Breast epithelium (tissue), 4 donors: Measurements from ENCODE around the gene TMEM144. TPM values are rescaled to one million over a fixed set of nuclear protein-coding genes. Genes with fewer than 3 reads are reported as not detected.

Experiments
- DNase-seq, 2 donors: peaks; one replicate each; pipeline ENCODE4 v3.0.0-alpha.2; 2019; ENCODE audit warnings: low spot score in 2 of 2
- H3K27ac ChIP-seq, 2 donors: fragments of 200-600 bp; sonication (generic) in 1 of 2; one replicate each; pipeline ENCODE4 v1.5.1; 2016 to 2019; ENCODE audit warnings: mild to moderate bottlenecking in 1 of 2
- H3K27me3 ChIP-seq, 2 donors: fragments of 200-600 bp; sonication (generic) in 1 of 2; one replicate each; pipeline versions ENCODE4 v1.5.1 to v1.6.0; 2017 to 2019; ENCODE audit warnings: control low read depth in 1 of 2, mild to moderate bottlenecking in 1 of 2
- H3K36me3 ChIP-seq: fragments of 200-600 bp; one replicate; pipeline ENCODE4 v1.5.1; 2019
- H3K4me1 ChIP-seq, 2 donors: fragments of 200-600 bp; sonication (generic); one replicate each; pipeline ENCODE4 v1.5.1; 2016 to 2019; ENCODE audit warnings: control low read depth in 1 of 2
- H3K4me3 ChIP-seq, 3 donors: fragments of 200-600 bp; sonication (generic); 1 replicate in 2 of 3; 2 replicates in 1 of 3; pipeline ENCODE4 v1.5.1; 2016 to 2019; ENCODE audit warnings: mild to moderate bottlenecking in 3 of 3, moderate library complexity in 2 of 3
- H3K9me3 ChIP-seq, 2 donors: fragments of 200-600 bp; sonication (generic) in 1 of 2; one replicate each; pipeline ENCODE4 v1.5.1; 2016 to 2019; ENCODE audit warnings: control low read depth in 1 of 2
- POLR2A ChIP-seq: fragments of 450-650 bp; IDR thresholded peaks from one replicate; pipeline ENCODE4 v1.6.1; 2016; ENCODE audit warnings: antibody characterized with exemption, mild to moderate bottlenecking, moderate library complexity
- POLR2AphosphoS5 ChIP-seq, 3 donors: sonication (generic); formaldehyde crosslinking; IDR thresholded peaks; one replicate each; pipeline ENCODE4 v1.6.1; 2017; ENCODE audit warnings: antibody characterized with exemption in 3 of 3
- intact Hi-C: fragments of 100-400 bp; cut with DNase I; formaldehyde crosslinking; loops from one replicate; pipeline ENCODE4 v1.15.1; 2023; ENCODE audit warnings: low total_unique reads
- total RNA-seq, 3 donors: library from RNA; depleted of rRNA; stranded (reverse); fragments of >200 nt; gene quantifications; one replicate each; pipeline ENCODE4 v1.1.0, GENCODE V29; 2016
- TF ChIP-seq, protein P1 (sequence below), 3 donors: fragments of 450-650 bp; IDR thresholded peaks; one replicate each; pipeline ENCODE4 v1.5.1; 2016 to 2017; ENCODE audit warnings: antibody characterized with exemption in 3 of 3, mild to moderate bottlenecking in 3 of 3, moderate library complexity in 3 of 3

TMEM144 gene
- total RNA-seq, 3 donors from 2014 or later: 14.7 to 50.1 (median 44.2) TPM

DNA sequence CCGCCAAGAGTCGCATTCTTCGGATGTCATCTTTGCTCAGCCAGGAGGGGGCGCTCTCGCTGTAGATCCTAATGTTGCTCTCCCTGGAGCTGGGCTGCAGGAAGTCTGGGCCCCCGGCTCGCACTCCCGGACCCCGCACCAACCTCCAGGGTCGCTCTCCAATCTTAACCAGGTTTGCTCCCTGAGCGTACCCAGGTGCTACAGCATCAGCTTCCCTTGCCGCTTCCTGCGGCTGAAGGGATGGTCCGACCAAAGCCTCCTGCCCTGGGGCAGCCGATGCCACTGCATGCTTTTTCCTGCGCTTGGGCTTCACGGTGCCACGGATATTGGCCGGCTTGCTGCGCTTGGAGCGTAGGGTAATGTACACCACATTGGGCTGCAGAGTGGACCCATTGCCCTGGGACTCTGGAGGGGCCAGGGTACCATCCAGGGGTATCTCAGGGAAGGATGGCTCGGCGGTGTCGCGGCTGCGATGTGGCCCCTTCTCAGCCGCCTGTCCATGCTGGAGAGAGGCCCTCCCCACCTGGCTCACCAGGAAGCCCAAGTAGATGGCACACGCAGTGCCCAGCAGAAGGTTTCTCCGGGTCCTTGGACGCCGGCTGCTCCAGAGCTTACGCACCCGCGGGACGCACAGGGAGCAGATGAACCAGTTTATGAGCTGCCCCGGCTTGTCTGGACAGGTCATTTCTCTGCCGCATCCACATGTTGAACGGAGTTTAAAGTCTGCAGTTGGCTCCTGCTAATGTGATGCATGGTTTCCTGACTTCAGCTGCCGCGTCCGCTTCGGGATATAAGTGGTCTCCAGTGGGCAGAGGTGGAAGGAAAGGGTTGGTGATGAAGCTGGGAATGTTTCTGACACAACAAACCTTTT is 39.4 kb upstream of the TMEM144 start:
- H3K4me3 ChIP-seq: peak overlapping the region; percentile 51 to 81 (median 64)
- peak overlapping the region; percentile 88 to 94 for H3K27ac ChIP-seq
- H3K27me3 ChIP-seq: no peaks in the 10 kb centered on the region
- intact Hi-C loops: loop anchor here (10.0 kb wide), 1 partner anchor 176 kb away; no protein-coding TSS in a partner anchor
- H3K4me1 ChIP-seq: peaks cover 0 to 5% of the 10 kb centered on the region in 2 donors
- peak; percentile 57 to 75 for DNase-seq
- no peaks in the 10 kb centered on the region for H3K9me3 ChIP-seq
- H3K36me3 ChIP-seq: no peaks in the 10 kb centered on the region
- TF ChIP-seq POLR2AphosphoS5 (IDR thresholded peaks at IDR 0.05) (peak; percentile 3 to 47 (median 9)), POLR2A (no peak)
- TF ChIP-seq, protein P1, sequence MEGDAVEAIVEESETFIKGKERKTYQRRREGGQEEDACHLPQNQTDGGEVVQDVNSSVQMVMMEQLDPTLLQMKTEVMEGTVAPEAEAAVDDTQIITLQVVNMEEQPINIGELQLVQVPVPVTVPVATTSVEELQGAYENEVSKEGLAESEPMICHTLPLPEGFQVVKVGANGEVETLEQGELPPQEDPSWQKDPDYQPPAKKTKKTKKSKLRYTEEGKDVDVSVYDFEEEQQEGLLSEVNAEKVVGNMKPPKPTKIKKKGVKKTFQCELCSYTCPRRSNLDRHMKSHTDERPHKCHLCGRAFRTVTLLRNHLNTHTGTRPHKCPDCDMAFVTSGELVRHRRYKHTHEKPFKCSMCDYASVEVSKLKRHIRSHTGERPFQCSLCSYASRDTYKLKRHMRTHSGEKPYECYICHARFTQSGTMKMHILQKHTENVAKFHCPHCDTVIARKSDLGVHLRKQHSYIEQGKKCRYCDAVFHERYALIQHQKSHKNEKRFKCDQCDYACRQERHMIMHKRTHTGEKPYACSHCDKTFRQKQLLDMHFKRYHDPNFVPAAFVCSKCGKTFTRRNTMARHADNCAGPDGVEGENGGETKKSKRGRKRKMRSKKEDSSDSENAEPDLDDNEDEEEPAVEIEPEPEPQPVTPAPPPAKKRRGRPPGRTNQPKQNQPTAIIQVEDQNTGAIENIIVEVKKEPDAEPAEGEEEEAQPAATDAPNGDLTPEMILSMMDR (IDR thresholded peaks at IDR 0.05): peak; percentile 50 to 76 (median 72)

DNA sequence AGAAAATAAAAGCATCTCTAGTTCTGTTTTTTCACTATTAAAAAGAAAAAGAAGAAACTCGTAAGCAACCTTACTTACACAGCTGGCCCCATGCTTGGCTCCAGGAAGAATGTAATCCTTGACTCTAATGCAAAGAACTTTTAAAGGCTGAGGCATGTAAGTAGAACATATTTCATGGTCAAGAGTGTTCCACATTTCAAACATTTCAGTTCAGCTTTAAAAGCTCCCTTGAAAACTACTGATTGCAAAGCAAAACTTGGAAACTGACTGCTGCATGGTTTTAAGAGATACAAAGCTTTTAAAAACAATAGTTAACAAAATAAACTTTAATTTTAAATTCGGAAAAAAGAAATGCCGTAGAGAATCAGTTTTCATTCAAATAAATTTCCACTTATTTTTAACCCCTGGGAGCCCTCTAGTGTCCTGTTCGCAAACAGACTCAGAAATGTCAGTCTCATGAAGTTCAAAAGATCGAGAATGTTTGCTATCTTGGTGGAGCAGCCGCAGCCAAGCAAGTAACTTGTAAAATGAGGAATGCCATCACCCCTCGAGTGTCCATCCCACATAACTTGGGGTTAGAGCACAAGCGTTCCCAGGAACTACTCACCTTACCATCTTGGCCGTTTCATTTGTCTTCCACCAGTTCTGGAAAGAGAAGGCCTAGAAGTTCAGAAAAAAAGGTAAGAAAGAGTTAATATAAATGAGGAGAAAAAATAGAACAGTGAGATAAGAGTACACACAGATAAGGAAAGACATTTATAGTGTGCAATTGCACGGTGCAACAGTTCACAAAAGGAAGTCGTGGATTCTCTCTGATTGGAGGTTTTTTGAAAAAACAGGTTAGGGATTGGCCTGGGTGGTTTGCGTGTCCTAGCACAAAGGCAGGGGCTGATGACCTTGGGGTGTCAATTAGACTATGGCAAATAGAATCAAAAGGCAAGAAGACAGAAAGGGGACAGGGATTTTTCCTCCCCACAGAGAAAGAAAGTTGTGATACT is 37.7 kb upstream of the TMEM144 start, which contains the start of gene GASK1B:
GASK1B (minus strand) TSS at position 765 of the 998 bp plus-strand sequence. CDS start 1,650 bp downstream, outside the sequence.
- H3K4me1 ChIP-seq: peaks cover 0 to 12% of the 10 kb centered on the region in 2 donors

GRCh38 chr4:158176108-158176507 is 34.2 kb upstream of the TMEM144 start:
- Histone ChIP-seq H3K9me3 (no peaks in the 10 kb centered on the region), H3K27me3 (no peaks in the 10 kb centered on the region), H3K4me1 (peaks cover 0 to 22% of the 10 kb centered on the region in 2 donors), H3K36me3 (no peaks in the 10 kb centered on the region), H3K4me3 (peak overlapping the region in 1 of 3 donors; percentile 5), H3K27ac (peak overlapping the region; percentile 67 to 88)
- intact Hi-C loops: loop anchor here (10.0 kb wide), 1 partner anchor 181 kb away; no protein-coding TSS in a partner anchor
- TF ChIP-seq POLR2AphosphoS5 (IDR thresholded peaks at IDR 0.05): no peak
- peak; percentile 64 to 77 for DNase-seq

More for the DNA sequence above, 37.7 kb upstream of the TMEM144 start, which contains the start of gene GASK1B:
- Histone ChIP-seq H3K9me3 (no peaks in the 10 kb centered on the region), H3K36me3 (no peaks in the 10 kb centered on the region), H3K27ac (peak within 1 kb of the TSS; percentile 81 to 88), H3K4me3 (peak within 1 kb of the TSS; percentile 51 to 81 (median 64)), H3K27me3 (no peaks in the 10 kb centered on the region)
- DNase-seq: no peak
- TF ChIP-seq, protein P1 (IDR thresholded peaks at IDR 0.05): peak; percentile 17 to 45 (median 28)
- TF ChIP-seq POLR2A (no peak), POLR2AphosphoS5 (IDR thresholded peaks at IDR 0.05) (no peak)
- intact Hi-C loops: loop anchor here (10.0 kb wide), 1 partner anchor 178 kb away; no protein-coding TSS in a partner anchor

DNA sequence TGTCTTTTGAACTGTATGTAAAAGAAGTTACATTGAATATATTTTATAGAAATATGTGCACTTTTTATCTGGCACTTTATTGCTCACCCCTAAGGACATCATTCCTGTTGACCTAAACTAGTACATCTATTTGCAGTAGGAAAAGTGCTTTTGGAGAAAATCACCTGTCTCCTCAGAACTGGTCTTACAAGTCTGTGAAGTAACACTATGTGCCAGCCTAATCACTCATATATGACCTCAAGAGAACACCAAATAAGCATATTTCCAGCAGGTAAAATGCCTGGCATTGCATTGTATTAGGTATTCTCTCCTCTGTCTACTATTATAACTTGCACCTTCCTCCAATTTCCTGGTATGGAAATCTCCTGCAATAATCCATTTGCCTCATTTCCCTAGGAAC is 33.5 kb upstream of the TMEM144 start:
- Histone ChIP-seq H3K9me3 (no peaks in the 10 kb centered on the region), H3K4me1 (peaks cover 0 to 22% of the 10 kb centered on the region in 2 donors), H3K4me3 (no peak overlapping the region), H3K27me3 (no peaks in the 10 kb centered on the region), H3K27ac (peak overlapping the region; percentile 65 to 88), H3K36me3 (no peaks in the 10 kb centered on the region)
- intact Hi-C loops: loop anchor here (10.0 kb wide), 1 partner anchor 182 kb away; no protein-coding TSS in a partner anchor
- TF ChIP-seq, protein P1 (IDR thresholded peaks at IDR 0.05): no peak
- TF ChIP-seq POLR2AphosphoS5 (IDR thresholded peaks at IDR 0.05) (no peak), POLR2A (no peak)
- DNase-seq: no peak

DNA sequence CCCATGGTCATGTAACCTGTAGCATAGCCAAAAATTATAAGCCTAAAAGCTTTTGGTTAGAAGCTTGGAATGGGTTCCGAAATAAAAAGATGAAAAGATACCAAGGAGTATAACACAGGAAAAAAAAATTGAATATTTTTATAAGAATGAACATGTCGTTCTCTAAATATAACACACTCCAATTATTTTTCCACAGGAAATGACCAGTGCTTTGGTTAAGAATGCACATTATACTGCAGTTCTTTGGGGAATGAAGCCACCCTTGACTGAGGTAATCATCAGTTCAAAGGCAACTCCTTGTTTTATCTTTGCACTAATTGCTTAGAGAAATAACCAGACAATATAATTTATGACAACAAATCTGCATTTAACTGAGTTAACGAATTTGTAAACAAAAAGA is 30.8 kb upstream of the TMEM144 start:
- peaks cover 0 to 17% of the 10 kb centered on the region in 2 donors for H3K4me1 ChIP-seq
- peak overlapping the region; percentile 80 to 88 for H3K27ac ChIP-seq
- TF ChIP-seq POLR2A (no peak), POLR2AphosphoS5 (IDR thresholded peaks at IDR 0.05) (peak in 1 of 3 donors; percentile 3)
- TF ChIP-seq, protein P1 (IDR thresholded peaks at IDR 0.05): no peak
- H3K9me3 ChIP-seq: no peaks in the 10 kb centered on the region
- H3K36me3 ChIP-seq: no peaks in the 10 kb centered on the region
- H3K4me3 ChIP-seq: no peak overlapping the region
- intact Hi-C loops: loop anchor here (10.0 kb wide), 1 partner anchor 185 kb away; no protein-coding TSS in a partner anchor
- no peak for DNase-seq
- no peaks in the 10 kb centered on the region for H3K27me3 ChIP-seq
